HepG2 (cell line): Measurements from ENCODE around the gene FBLIM1.

Experiments
- GPN1 ChIP-seq: sonication (generic); formaldehyde crosslinking; IDR thresholded peaks from 2 replicates; pipeline ENCODE4 v1.5.1; 2020; ENCODE audit warnings: missing genetic modification reagents, borderline replicate concordance
- ZNF766 ChIP-seq: sonication (generic); formaldehyde crosslinking; IDR thresholded peaks from 2 replicates; pipeline ENCODE4 v1.5.0; 2020; ENCODE audit warnings: missing genetic modification reagents, borderline replicate concordance

GRCh38 chr1:15833069-15833679 lies 74.6 kb downstream of the FBLIM1 start:
- no peak for TF ChIP-seq GPN1 (CRISPR knock-in tag)
- TF ChIP-seq ZNF766 (CRISPR knock-in tag) = no peak
